HG03469 (cell line): ENCODE data around the gene DOCK4.

Source experiments
- ATAC-seq: cut with Tn5 transposase; IDR thresholded peaks from one replicate; pipeline ENCODE4 v1.9.1; 2021; ENCODE audit warnings: mild to moderate bottlenecking, moderate library complexity, moderate number of reproducible peaks; ENCODE audit not compliant: unreplicated experiment

DOCK4 gene

DNA sequence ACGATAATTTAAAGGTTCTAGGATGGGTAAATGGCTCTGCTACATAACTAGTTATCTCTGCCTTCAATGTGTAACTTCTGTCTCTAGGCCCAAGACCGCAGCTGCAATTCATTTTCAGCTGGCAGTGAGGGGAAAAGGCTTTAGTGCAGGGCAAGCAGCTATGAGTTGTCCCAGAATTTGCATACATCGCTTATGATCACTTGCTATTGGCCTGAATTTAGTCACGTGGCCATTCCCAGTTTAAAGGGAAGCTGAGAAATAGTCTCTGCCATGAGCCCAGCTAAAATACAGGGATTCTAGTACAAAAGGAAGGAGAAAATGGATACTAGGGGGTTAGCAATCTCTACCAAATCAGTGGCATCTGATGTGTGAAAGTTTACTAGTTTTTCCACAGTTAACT, 498.1 kb downstream of the DOCK4 start:
- no peak for ATAC-seq

- ATAC-seq: no peak
Measured at GRCh38 chr7:111705807-111706206, 500.4 kb downstream of the DOCK4 start.

DNA sequence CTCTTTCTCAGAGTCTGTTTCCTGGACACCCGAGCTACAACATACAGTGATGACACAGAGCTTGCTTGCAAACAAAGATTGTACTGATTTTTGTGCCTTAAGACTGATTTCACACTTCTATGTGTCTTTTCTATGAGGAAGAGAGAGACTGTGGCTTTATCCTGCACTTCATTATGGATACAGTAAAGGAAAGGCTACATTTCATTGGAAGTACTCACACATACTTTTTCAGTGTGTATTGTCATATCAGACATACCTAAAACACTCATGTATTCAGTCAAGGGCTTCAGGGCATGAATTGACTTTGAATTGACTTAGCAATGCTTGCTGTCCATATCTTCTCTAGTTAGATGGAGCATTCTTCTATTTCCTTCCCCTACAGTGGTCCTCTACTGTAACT, 508.4 kb downstream of the DOCK4 start:
- ATAC-seq: no peak

GRCh38 chr7:111694376-111694775, 511.8 kb downstream of the DOCK4 start:
- ATAC-seq: no peak

DNA sequence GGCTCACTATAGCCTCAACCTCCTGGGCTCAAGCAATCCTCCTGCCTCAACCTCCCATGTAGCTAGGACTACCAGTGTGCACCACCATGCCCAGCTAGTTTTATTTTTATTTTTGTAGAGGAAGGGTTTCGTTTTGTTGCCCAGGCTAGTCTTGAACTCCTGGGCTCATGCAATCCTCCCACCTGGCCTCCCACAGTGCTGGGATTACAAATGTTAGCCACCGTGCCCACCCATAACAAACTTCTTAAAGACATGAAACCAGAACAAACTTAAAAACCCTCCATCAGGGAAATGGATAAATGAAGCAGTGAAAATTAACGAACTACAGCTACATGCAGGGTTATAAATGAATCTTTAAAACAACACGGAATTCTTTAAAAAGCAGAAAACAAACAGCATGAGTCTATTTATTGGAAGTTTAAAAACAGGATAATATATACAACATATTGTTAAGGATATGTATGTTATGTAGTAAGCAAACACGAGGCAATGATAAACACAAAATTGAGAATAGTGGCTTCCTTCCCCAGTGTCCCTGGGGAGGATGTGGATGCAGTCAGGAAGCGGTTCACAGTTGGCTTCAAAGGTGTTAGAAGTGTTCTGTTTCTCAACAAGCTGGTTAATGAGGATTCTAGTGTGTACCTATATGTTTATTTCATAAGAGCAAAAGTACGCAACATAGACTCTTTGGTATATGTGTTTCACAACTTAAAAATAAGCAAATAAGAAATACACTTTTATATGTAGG, 515.7 kb downstream of the DOCK4 start:
- ATAC-seq: no peak

DNA sequence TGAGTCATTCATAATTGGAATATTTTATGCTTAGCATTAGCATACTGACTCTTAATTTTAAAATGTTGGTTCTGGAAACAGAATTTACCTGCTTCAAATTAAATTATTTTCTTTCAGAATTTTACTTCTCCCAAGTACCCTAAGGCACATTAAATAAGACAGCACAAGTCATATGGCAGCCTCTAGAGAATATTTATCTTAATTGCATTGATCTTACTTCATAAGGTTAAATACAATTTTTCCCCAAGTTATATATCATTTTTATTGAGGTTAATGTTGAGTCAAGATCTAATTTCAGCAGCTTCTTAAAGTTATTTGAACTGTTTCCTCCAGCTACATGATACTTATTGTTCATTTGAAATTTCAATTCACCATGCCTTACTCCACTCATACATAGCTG, 520.9 kb downstream of the DOCK4 start:
- no peak for ATAC-seq

DNA sequence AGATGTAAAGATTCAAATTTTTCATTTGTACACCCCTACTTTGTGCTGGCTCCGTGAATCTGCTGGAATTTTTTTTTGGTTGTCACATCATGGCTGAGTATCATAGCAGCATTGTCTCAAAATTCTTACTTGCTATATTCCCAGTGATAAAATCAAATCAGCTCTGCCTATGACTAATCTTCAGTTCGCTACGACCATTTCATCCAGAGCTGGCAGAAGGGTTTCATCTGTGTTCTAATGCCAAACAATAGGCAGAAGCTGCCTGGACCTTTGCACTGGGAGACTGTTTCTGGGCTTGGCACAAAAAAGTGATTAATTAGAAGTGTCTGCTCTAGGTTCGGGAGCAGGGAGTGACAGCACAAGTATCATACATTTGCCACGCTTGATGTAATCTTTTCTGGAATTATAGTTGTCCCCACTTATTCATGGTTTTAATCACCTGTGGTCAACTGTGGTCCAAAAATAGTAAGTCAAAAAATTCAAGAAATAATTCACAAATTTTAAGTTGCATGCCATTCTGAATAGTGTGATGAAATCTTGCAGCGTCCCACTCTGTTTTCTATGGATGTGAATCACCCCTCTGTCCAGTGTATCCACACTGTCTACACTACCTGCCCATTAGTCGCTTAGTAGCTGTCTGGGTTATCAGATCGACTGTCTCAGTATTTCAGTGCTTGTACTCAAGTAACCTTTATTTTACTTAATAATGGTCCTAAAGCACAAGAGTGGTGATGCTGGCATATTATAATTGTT, 523.4 kb downstream of the DOCK4 start:
- ATAC-seq: no peak

- ATAC-seq: no peak
Measured at GRCh38 chr7:111681242-111681641, 525.0 kb downstream of the DOCK4 start.

- no peak for ATAC-seq
Measured at GRCh38 chr7:111678986-111679385, 527.2 kb downstream of the DOCK4 start.

DNA sequence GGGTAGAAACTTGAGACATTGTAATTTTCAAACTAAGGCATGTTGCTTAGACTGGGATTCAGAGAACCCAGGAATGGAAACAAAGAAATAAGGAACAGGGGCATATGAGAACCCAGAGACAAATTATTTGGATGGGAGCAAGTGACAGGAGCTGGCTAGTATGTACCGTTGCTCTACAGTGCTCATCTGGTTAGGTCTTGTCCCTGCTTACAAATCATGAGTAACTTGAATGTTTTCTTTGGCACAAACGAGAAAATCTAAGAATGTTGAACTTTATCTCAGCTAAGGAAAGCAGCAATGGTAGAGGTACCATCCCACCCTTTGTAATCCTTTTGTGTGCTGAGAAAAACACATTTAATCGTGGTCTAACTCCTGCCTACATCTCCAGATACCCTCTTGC, 527.9 kb downstream of the DOCK4 start:
- no peak for ATAC-seq

GRCh38 chr7:111677848-111678247, 528.4 kb downstream of the DOCK4 start:
- no peak for ATAC-seq

DNA sequence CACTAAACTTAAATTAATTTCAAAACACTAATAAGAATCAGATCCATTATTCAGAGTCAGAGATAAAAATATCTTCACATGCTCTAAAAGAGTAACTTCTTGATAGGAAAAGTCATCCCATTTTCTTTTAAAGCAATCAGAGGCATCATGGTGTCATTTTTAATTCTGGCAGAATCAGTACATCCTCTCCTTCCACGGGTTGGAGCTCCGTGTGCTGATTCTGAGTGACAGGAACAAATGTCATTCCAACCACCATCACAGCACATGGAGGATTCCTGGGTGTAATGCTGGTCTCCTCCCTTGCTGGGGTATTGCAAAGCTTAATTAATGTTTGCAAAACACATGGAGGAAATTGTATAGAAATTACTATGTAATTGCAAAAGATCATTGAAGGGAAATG, 529.4 kb downstream of the DOCK4 start:
- no peak for ATAC-seq
